Stimulated activated naive CD8-positive, alpha-beta T cell treated with anti-CD3 and anti-CD28 coated beads, Interleukin-15, amount 100 ng/mL, for 72 hours (primary cell): Measurements from ENCODE around the gene ZC3H6.

Source experiments
- ATAC-seq: fragments of 150-1000 bp; cut with Tn5 transposase; 2 replicates; pipeline ENCODE4 v1.10.0; 2021; ENCODE audit warnings: mild to moderate bottlenecking, moderate library complexity
- DNase-seq, 2 donors: peaks; one replicate each; pipeline ENCODE4 v3.0.0; 2021 to 2022
- H3K27ac Mint-ChIP-seq, 2 donors: one replicate each; pipeline ENCODE4 v1.8.0; 2022; ENCODE audit warnings: mild to moderate bottlenecking in 2 of 2, mixed read lengths in 2 of 2, moderate library complexity in 2 of 2
- H3K27me3 Mint-ChIP-seq: one replicate; pipeline ENCODE4 v1.8.0; 2022; ENCODE audit warnings: mixed read lengths
- H3K4me1 Mint-ChIP-seq: one replicate; pipeline ENCODE4 v1.8.0; 2022; ENCODE audit warnings: mild to moderate bottlenecking, mixed read lengths
- H3K4me3 Mint-ChIP-seq, 2 donors: one replicate each; pipeline ENCODE4 v1.8.0; 2022; ENCODE audit warnings: mild to moderate bottlenecking in 2 of 2, mixed read lengths in 2 of 2, moderate library complexity in 1 of 2
- H3K9me3 Mint-ChIP-seq, 2 donors: one replicate each; pipeline ENCODE4 v1.8.0; 2022; ENCODE audit warnings: mixed read lengths in 2 of 2

ZC3H6 gene

GRCh38 chr2:112275311-112275886 lies at the start of gene ZC3H6:
ZC3H6 (plus strand) TSS chr2:112275597; CDS start chr2:112275995, 398 bp downstream.
- peak within 1 kb of the TSS; percentile 99 to 100 for H3K27ac Mint-ChIP-seq
- ATAC-seq (peak; percentile 98), DNase-seq (peak; percentile 100)
- peak within 1 kb of the TSS; percentile 92 to 94 for H3K4me3 Mint-ChIP-seq
- H3K9me3 Mint-ChIP-seq = no peaks in the 10 kb centered on the region
- H3K27me3 Mint-ChIP-seq = no peaks in the 10 kb centered on the region
- peaks cover under 1% of the 10 kb centered on the region for H3K4me1 Mint-ChIP-seq

GRCh38 chr2:112229348-112229747 lies 46.0 kb upstream of the ZC3H6 start:
- H3K9me3 Mint-ChIP-seq = no peaks in the 10 kb centered on the region
- no peak overlapping the region for H3K4me3 Mint-ChIP-seq
- DNase-seq = no peak
- ATAC-seq = no peak
- no peaks in the 10 kb centered on the region for H3K27me3 Mint-ChIP-seq
- peaks cover 5% of the 10 kb centered on the region for H3K4me1 Mint-ChIP-seq
- H3K27ac Mint-ChIP-seq = peak overlapping the region in 1 of 2 donors; percentile 49

GRCh38 chr2:112230371-112230770 lies 45.0 kb upstream of the ZC3H6 start:
- Mint-ChIP-seq H3K4me1 (peaks cover 5% of the 10 kb centered on the region), H3K27me3 (no peaks in the 10 kb centered on the region), H3K9me3 (no peaks in the 10 kb centered on the region), H3K27ac (no peak overlapping the region), H3K4me3 (no peak overlapping the region)
- no peak for DNase-seq
- ATAC-seq = no peak

GRCh38 chr2:112239862-112240261 lies 35.5 kb upstream of the ZC3H6 start:
- no peak for DNase-seq
- H3K4me1 Mint-ChIP-seq = peaks cover 22% of the 10 kb centered on the region
- peak overlapping the region in 1 of 2 donors; percentile 33 for H3K27ac Mint-ChIP-seq
- no peaks in the 10 kb centered on the region for H3K27me3 Mint-ChIP-seq
- ATAC-seq = no peak
- H3K9me3 Mint-ChIP-seq = no peaks in the 10 kb centered on the region
- no peak overlapping the region for H3K4me3 Mint-ChIP-seq

GRCh38 chr2:112242384-112242783 lies 33.0 kb upstream of the ZC3H6 start:
- Mint-ChIP-seq H3K27ac (peak overlapping the region in 1 of 2 donors; percentile 34), H3K9me3 (no peaks in the 10 kb centered on the region), H3K4me1 (peaks cover 28% of the 10 kb centered on the region), H3K27me3 (no peaks in the 10 kb centered on the region), H3K4me3 (no peak overlapping the region)
- ATAC-seq (no peak), DNase-seq (no peak)

- peaks cover 28% of the 10 kb centered on the region for H3K4me1 Mint-ChIP-seq
- DNase-seq (no peak), ATAC-seq (no peak)
- no peak overlapping the region for H3K27ac Mint-ChIP-seq
- H3K27me3 Mint-ChIP-seq = no peaks in the 10 kb centered on the region
- H3K9me3 Mint-ChIP-seq = no peaks in the 10 kb centered on the region
- H3K4me3 Mint-ChIP-seq = no peak overlapping the region
Measured at GRCh38 chr2:112243233-112243632, 32.2 kb upstream of the ZC3H6 start.

- Mint-ChIP-seq H3K9me3 (no peaks in the 10 kb centered on the region), H3K4me3 (no peak overlapping the region), H3K4me1 (peaks cover 28% of the 10 kb centered on the region), H3K27me3 (no peaks in the 10 kb centered on the region), H3K27ac (no peak overlapping the region)
- ATAC-seq = no peak
- no peak for DNase-seq
Measured at GRCh38 chr2:112244854-112245253, 30.5 kb upstream of the ZC3H6 start.

GRCh38 chr2:112251271-112251670 lies 24.1 kb upstream of the ZC3H6 start:
- no peak for DNase-seq
- no peaks in the 10 kb centered on the region for H3K9me3 Mint-ChIP-seq
- peaks cover 7% of the 10 kb centered on the region for H3K4me1 Mint-ChIP-seq

GRCh38 chr2:112253261-112253815 lies 22.1 kb upstream of the ZC3H6 start:
- ATAC-seq = no peak
- Mint-ChIP-seq H3K27me3 (no peaks in the 10 kb centered on the region), H3K4me3 (peak overlapping the region in 1 of 2 donors; percentile 92), H3K4me1 (peaks cover 7% of the 10 kb centered on the region), H3K9me3 (no peaks in the 10 kb centered on the region), H3K27ac (no peak overlapping the region)
- DNase-seq = no peak

More at GRCh38 chr2:112251271-112251670, 24.1 kb upstream of the ZC3H6 start:
- no peaks in the 10 kb centered on the region for H3K27me3 Mint-ChIP-seq
- H3K27ac Mint-ChIP-seq = no peak overlapping the region
- no peak overlapping the region for H3K4me3 Mint-ChIP-seq
- peak; percentile 37 for ATAC-seq

GRCh38 chr2:112254466-112255240 lies 20.7 kb upstream of the ZC3H6 start, which contains the start of gene ZC3H8:
ZC3H8 (minus strand) TSS chr2:112255042; CDS start chr2:112254981, 61 bp downstream.
- Mint-ChIP-seq H3K4me1 (peaks cover 10% of the 10 kb centered on the region), H3K4me3 (peak within 1 kb of the TSS; percentile 80 to 92)

GRCh38 chr2:112255875-112256274 lies 19.5 kb upstream of the ZC3H6 start:
- Mint-ChIP-seq H3K27ac (no peak overlapping the region), H3K9me3 (no peaks in the 10 kb centered on the region), H3K4me1 (peaks cover 16% of the 10 kb centered on the region), H3K4me3 (no peak overlapping the region), H3K27me3 (no peaks in the 10 kb centered on the region)
- ATAC-seq (no peak), DNase-seq (no peak)

More at GRCh38 chr2:112254466-112255240, 20.7 kb upstream of the ZC3H6 start, which contains the start of gene ZC3H8:
- ATAC-seq (peak; percentile 94), DNase-seq (peak; percentile 96 to 97)
- Mint-ChIP-seq H3K27ac (peak within 1 kb of the TSS; percentile 91 to 93), H3K9me3 (no peaks in the 10 kb centered on the region), H3K27me3 (no peaks in the 10 kb centered on the region)

- ATAC-seq = no peak
- Mint-ChIP-seq H3K27ac (no peak overlapping the region), H3K9me3 (no peaks in the 10 kb centered on the region), H3K27me3 (no peaks in the 10 kb centered on the region), H3K4me1 (peaks cover 16% of the 10 kb centered on the region), H3K4me3 (no peak overlapping the region)
- no peak for DNase-seq
Measured at GRCh38 chr2:112256654-112257053, 18.7 kb upstream of the ZC3H6 start.

GRCh38 chr2:112257575-112257974 lies 17.8 kb upstream of the ZC3H6 start:
- Mint-ChIP-seq H3K9me3 (peaks cover 0 to 1% of the 10 kb centered on the region in 2 donors), H3K4me1 (peaks cover 16% of the 10 kb centered on the region), H3K27ac (peak overlapping the region in 1 of 2 donors; percentile 79), H3K4me3 (no peak overlapping the region), H3K27me3 (no peaks in the 10 kb centered on the region)
- ATAC-seq = no peak
- DNase-seq = no peak

GRCh38 chr2:112259509-112260294 lies 15.7 kb upstream of the ZC3H6 start:
- Mint-ChIP-seq H3K27ac (peak overlapping the region; percentile 71 to 93), H3K9me3 (peaks cover 0 to 6% of the 10 kb centered on the region in 2 donors), H3K27me3 (no peaks in the 10 kb centered on the region), H3K4me3 (peak overlapping the region; percentile 68 to 75), H3K4me1 (peaks cover 16% of the 10 kb centered on the region)
- peak; percentile 76 to 83 for DNase-seq
- peak; percentile 62 for ATAC-seq

GRCh38 chr2:112260295-112260625 lies 15.1 kb upstream of the ZC3H6 start:
- H3K4me1 Mint-ChIP-seq = peaks cover 16% of the 10 kb centered on the region
- DNase-seq = no peak

More at GRCh38 chr2:112260295-112260625, 15.1 kb upstream of the ZC3H6 start:
- ATAC-seq = no peak
- peaks cover 0 to 6% of the 10 kb centered on the region in 2 donors for H3K9me3 Mint-ChIP-seq
- no peak overlapping the region for H3K4me3 Mint-ChIP-seq
- H3K27me3 Mint-ChIP-seq = no peaks in the 10 kb centered on the region
- no peak overlapping the region for H3K27ac Mint-ChIP-seq
